ENCODE results near the gene GTF2IRD1. TPM values are rescaled to one million over a fixed set of nuclear protein-coding genes. Genes with fewer than 3 reads are reported as not detected.

Gene GTF2IRD1
- total RNA-seq, 4 donors from 2014 or later: 14.6 to 35.7 (median 17.1) TPM

DNA sequence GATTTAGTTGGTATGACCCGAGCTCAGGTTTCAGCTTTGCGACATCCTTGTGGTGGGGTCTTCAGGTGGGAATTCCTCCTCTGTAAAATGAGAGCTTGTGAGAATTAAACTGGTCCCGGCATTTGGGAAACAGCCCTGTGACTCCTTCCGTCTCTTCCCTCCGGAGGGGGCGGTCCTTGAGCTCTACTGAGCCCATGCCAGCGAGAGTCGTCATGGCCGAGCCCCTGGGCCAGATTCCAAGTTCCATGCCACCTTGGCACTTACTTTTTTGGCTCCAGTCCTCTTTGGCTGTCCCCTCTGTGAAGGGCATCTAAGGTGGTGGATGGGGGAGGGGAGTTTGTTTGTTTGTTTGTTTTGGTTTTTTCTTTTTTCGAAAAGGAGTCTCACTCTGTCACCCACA, 47.6 kb downstream of the GTF2IRD1 start:
- no peak for DNase-seq (ENCODE audit: low spot score in 2 of 2)
- Histone ChIP-seq H3K9me3 (no peaks in the 10 kb centered on the region), H3K27me3 (no peaks in the 10 kb centered on the region), H3K4me1 (peaks cover 0 to 8% (median 0%) of the 10 kb centered on the region in 4 donors), H3K36me3 (peaks cover 0 to 9% (median 0%) of the 10 kb centered on the region in 3 donors), H3K4me3 (no peak overlapping the region), H3K27ac (peak overlapping the region in 1 of 4 donors; percentile 52)
- WGBS, 2 donors: 46 to 63% methylated on average over 10 of the region's 10 CpGs
- no peak for TF ChIP-seq EP300 (IDR thresholded peaks at IDR 0.05)

- Histone ChIP-seq H3K4me3 (no peak overlapping the region), H3K27me3 (no peaks in the 10 kb centered on the region), H3K27ac (no peak overlapping the region), H3K36me3 (peaks cover 0 to 9% (median 0%) of the 10 kb centered on the region in 3 donors), H3K9me3 (no peaks in the 10 kb centered on the region), H3K4me1 (peaks cover 0 to 8% (median 0%) of the 10 kb centered on the region in 4 donors)
- 85 to 90% methylated on average over 13 to 14 of the region's 14 CpGs for WGBS, 2 donors
- TF ChIP-seq POLR2A (IDR thresholded peaks at IDR 0.05) (no peak), CTCF (IDR thresholded peaks at IDR 0.05) (no peak), EP300 (IDR thresholded peaks at IDR 0.05) (no peak)
- DNase-seq (ENCODE audit: low spot score in 2 of 2): no peak
Measured at GRCh38 chr7:74502216-74502891, 48.6 kb downstream of the GTF2IRD1 start.

- no peak for TF ChIP-seq CTCF (IDR thresholded peaks at IDR 0.05)
- TF ChIP-seq POLR2A (IDR thresholded peaks at IDR 0.05): no peak
- TF ChIP-seq EP300 (IDR thresholded peaks at IDR 0.05): no peak
- no peaks in the 10 kb centered on the region for H3K27me3 ChIP-seq
- peaks cover 0 to 9% (median 0%) of the 10 kb centered on the region in 3 donors for H3K36me3 ChIP-seq
- no peaks in the 10 kb centered on the region for H3K9me3 ChIP-seq
- DNase-seq (ENCODE audit: low spot score in 2 of 2): no peak
- 92% methylated on average over 8 of the region's 8 CpGs for WGBS, 2 donors
- peaks cover 0 to 8% (median 0%) of the 10 kb centered on the region in 4 donors for H3K4me1 ChIP-seq
- no peak overlapping the region for H3K4me3 ChIP-seq
- no peak overlapping the region for H3K27ac ChIP-seq
Measured at GRCh38 chr7:74503061-74503460, 49.4 kb downstream of the GTF2IRD1 start.

GRCh38 chr7:74503943-74504342, 50.2 kb downstream of the GTF2IRD1 start:
- TF ChIP-seq CTCF (IDR thresholded peaks at IDR 0.05) (no peak), POLR2A (IDR thresholded peaks at IDR 0.05) (no peak), EP300 (IDR thresholded peaks at IDR 0.05) (no peak)
- Histone ChIP-seq H3K27me3 (no peaks in the 10 kb centered on the region), H3K36me3 (peaks cover 0 to 9% (median 0%) of the 10 kb centered on the region in 3 donors), H3K27ac (no peak overlapping the region), H3K4me1 (peaks cover 0 to 8% (median 0%) of the 10 kb centered on the region in 4 donors), H3K9me3 (no peaks in the 10 kb centered on the region), H3K4me3 (no peak overlapping the region)
- DNase-seq (ENCODE audit: low spot score in 2 of 2): no peak
- WGBS, 2 donors: 95 to 97% methylated on average over 8 of the region's 8 CpGs

DNA sequence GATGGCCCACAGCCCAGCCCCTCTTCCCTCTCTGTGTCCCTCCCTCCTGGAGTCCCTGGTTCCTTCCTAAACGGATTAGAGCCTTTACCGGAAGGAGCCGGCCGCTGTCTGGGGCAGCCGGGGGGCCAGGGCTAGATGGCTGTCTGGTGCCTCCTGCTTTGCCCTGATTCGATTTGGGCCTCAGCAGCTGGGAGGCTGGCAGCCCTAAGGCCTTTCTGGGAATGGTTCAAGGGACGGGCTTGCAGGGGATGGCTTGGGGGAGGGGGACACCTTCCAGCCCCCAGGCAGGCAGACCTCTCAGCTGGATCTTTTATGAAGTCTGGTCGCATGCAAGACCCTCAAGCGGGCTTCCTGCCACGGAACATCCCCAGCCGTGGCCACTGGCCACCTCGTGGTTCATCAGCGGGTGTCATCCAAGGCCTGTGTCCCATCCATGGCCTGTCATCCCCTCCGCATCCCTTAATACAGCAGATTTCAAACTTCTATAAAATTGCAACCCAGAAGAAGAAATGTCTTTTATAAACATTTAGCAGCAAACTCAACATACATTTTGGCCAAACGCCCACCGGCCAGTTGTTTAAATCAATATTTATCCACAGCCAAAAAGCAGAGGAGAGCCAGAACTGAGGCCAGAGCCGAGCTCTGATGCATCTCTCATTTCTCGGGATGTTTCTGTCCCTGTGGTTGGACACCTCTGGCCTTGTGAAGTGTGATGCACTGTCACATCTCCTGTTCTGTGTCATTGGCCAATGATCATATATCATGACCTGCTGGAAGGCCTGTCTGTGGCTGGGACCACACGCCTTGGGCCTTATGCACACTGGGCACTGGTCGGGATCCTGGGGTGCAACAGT, 52.0 kb downstream of the GTF2IRD1 start:
- peaks cover 0 to 10% (median 2%) of the 10 kb centered on the region in 4 donors for H3K4me1 ChIP-seq
- 76 to 77% methylated on average over 14 to 20 of the region's 20 CpGs for WGBS, 2 donors
- H3K4me3 ChIP-seq: no peak overlapping the region
- no peak for DNase-seq (ENCODE audit: low spot score in 2 of 2)
- H3K27me3 ChIP-seq: no peaks in the 10 kb centered on the region
- no peak for TF ChIP-seq EP300 (IDR thresholded peaks at IDR 0.05)
- no peak for TF ChIP-seq CTCF (IDR thresholded peaks at IDR 0.05)
- no peak for TF ChIP-seq POLR2A (IDR thresholded peaks at IDR 0.05)
- peaks cover 0 to 9% (median 0%) of the 10 kb centered on the region in 3 donors for H3K36me3 ChIP-seq
- H3K9me3 ChIP-seq: no peaks in the 10 kb centered on the region
- no peak overlapping the region for H3K27ac ChIP-seq
